SK-N-MC (cell line): ENCODE data around the gene MRPL12.

Source experiments
- EZH2 ChIP-seq: fragments of 200-600 bp; sonication (generic); IDR thresholded peaks from one replicate; pipeline ENCODE4 v1.6.1; 2017; ENCODE audit warnings: antibody characterized with exemption
- FOXP2 ChIP-seq: optimal IDR thresholded peaks from 2 replicates; pipeline ENCODE3; 2011; ENCODE audit warnings: mild to moderate bottlenecking, moderate library complexity; ENCODE audit not compliant: insufficient read depth; ENCODE audit errors: extremely low read length, control extremely low read depth
- POLR2AphosphoS5 ChIP-seq: IDR thresholded peaks from 2 replicates; pipeline ENCODE4 v1.6.1; 2012; ENCODE audit warnings: mild to moderate bottlenecking, low read depth, low read length, borderline replicate concordance

- no peak for TF ChIP-seq EZH2
- TF ChIP-seq POLR2AphosphoS5: no peak; the same call in 1 of the 2 replicates
- no peak for TF ChIP-seq FOXP2
These were observed 9.5 kb upstream of the MRPL12 start for GRCh38 chr17:81693509-81694210.
